B cell (primary cell): ENCODE measurements around the gene DDX10. TPM values are rescaled to one million over a fixed set of nuclear protein-coding genes. Genes with fewer than 3 reads are reported as not detected.

Experiments
- ATAC-seq: fragments of 200-7000 bp; cut with Tn5 transposase; one replicate; pipeline ENCODE4 v1.10.0; 2021; ENCODE audit warnings: low read depth, mild to moderate bottlenecking, moderate number of reproducible peaks, moderate library complexity
- CTCF ChIA-PET: fragments of 350-600 bp; sonication (Branson Sonifier 250); formaldehyde crosslinking; loops from one replicate; lab custom pipeline; 2021; ENCODE audit warnings: antibody characterized with exemption, inconsistent platforms; lab: Charles Lee
- POLR2A ChIA-PET: fragments of 350-600 bp; sonication (Branson Sonifier 250); formaldehyde crosslinking; loops from one replicate; lab custom pipeline; 2021; ENCODE audit warnings: antibody characterized with exemption; lab: Charles Lee
- DNase-seq: peaks from one replicate; pipeline ENCODE4 v3.0.0; 2013
- H2AFZ ChIP-seq: 2 replicates; pipeline ENCODE4 v1.6.1; 2012; ENCODE audit warnings: mild to moderate bottlenecking, low read depth, low read length; ENCODE audit not compliant: insufficient read depth, poor library complexity, severe bottlenecking
- H3K27ac ChIP-seq, 2 donors: 1 replicate in 1 of 2; 2 replicates in 1 of 2; pipeline ENCODE4 v1.5.1; 2012 to 2013; ENCODE audit warnings: low read length in 2 of 2, mild to moderate bottlenecking in 2 of 2, moderate library complexity in 1 of 2
- H3K27me3 ChIP-seq, 4 experiments: fragments of 200-600 bp in 1 of 4; sonication (generic) in 1 of 4; replicated peaks in 1 of 4; 1 replicate in 2 of 4; 2 replicates in 2 of 4; pipeline versions ENCODE4 v1.6.1 to v1.7.0; 2013 to 2016; ENCODE audit warnings: low read length in 3 of 4, mild to moderate bottlenecking in 2 of 4, mixed read lengths in 1 of 4, moderate library complexity in 1 of 4; ENCODE audit not compliant: insufficient read depth in 4 of 4, control insufficient read depth in 3 of 4; ENCODE audit errors: control extremely low read depth in 1 of 4
- H3K36me3 ChIP-seq, 2 experiments: replicated peaks in 1 of 2; 1 replicate in 1 of 2; 2 replicates in 1 of 2; pipeline versions ENCODE4 v1.6.1 to v1.7.1; 2013; ENCODE audit warnings: low read length in 1 of 2; ENCODE audit not compliant: insufficient read depth in 2 of 2, control insufficient read depth in 1 of 2; ENCODE audit errors: control extremely low read depth in 1 of 2, extremely low read depth in 1 of 2
- H3K4me1 ChIP-seq, 2 donors: fragments of 200-600 bp in 1 of 2; sonication (generic) in 1 of 2; 1 replicate in 1 of 2; 2 replicates in 1 of 2; pipeline versions ENCODE4 v1.5.1 to v1.6.1; 2013 to 2017; ENCODE audit warnings: low read length in 2 of 2; ENCODE audit not compliant: control insufficient read depth in 2 of 2, insufficient read depth in 2 of 2
- H3K4me2 ChIP-seq: replicated peaks from 2 replicates; pipeline ENCODE3; 2012; ENCODE audit warnings: mild to moderate bottlenecking, low read depth, low read length; ENCODE audit not compliant: poor library complexity, severe bottlenecking
- H3K4me3 ChIP-seq, 5 experiments: fragments of 200-600 bp in 1 of 5; sonication (generic) in 1 of 5; 1 replicate in 3 of 5; 2 replicates in 2 of 5; pipeline versions ENCODE4 v1.5.1 to v1.7.0; 2011 to 2016; ENCODE audit warnings: low read length in 4 of 5, mild to moderate bottlenecking in 4 of 5, low read depth in 2 of 5, control low read depth in 1 of 5, moderate library complexity in 1 of 5; ENCODE audit not compliant: insufficient read depth in 1 of 5; ENCODE audit errors: control extremely low read depth in 1 of 5, extremely low read depth in 1 of 5
- H3K79me2 ChIP-seq: fragments of 200-600 bp; sonication (generic); one replicate; pipeline ENCODE4 v1.6.0; 2016; ENCODE audit warnings: low read length; ENCODE audit not compliant: control insufficient read depth, insufficient read depth
- H3K9ac ChIP-seq: fragments of 200-600 bp; sonication (generic); 2 replicates; pipeline ENCODE4 v1.6.1; 2017; ENCODE audit warnings: mild to moderate bottlenecking, low read length, moderate library complexity
- H3K9me3 ChIP-seq, 3 donors: one replicate each; pipeline versions ENCODE4 v1.6.1 to v1.7.1; 2013; ENCODE audit warnings: low read length in 2 of 3; ENCODE audit not compliant: control insufficient read depth in 2 of 3, insufficient read depth in 1 of 3; ENCODE audit errors: control extremely low read depth in 1 of 3
- H4K20me1 ChIP-seq: 2 replicates; pipeline ENCODE4 v1.6.0; 2012; ENCODE audit warnings: mild to moderate bottlenecking, low read length; ENCODE audit not compliant: insufficient read depth, control insufficient read depth, poor library complexity, severe bottlenecking
- H3K27ac Mint-ChIP-seq: one replicate; pipeline ENCODE4 v1.8.0; 2021; ENCODE audit warnings: mixed read lengths
- H3K27me3 Mint-ChIP-seq: one replicate; pipeline ENCODE4 v1.8.0; 2021; ENCODE audit warnings: mixed read lengths
- H3K4me1 Mint-ChIP-seq: one replicate; pipeline ENCODE4 v1.8.0; 2021; ENCODE audit warnings: mixed read lengths
- H3K4me3 Mint-ChIP-seq: one replicate; pipeline ENCODE4 v1.8.0; 2021; ENCODE audit warnings: mixed read lengths
- H3K9me3 Mint-ChIP-seq: one replicate; pipeline ENCODE4 v1.8.0; 2022; ENCODE audit warnings: mixed read lengths; ENCODE audit not compliant: insufficient read depth
- CTCF ChIP-seq: fragments of 200-600 bp; IDR thresholded peaks from one replicate; pipeline ENCODE4 v1.8.0; 2022; ENCODE audit warnings: antibody characterized with exemption, mild to moderate bottlenecking
- EZH2 ChIP-seq: IDR thresholded peaks from 2 replicates; pipeline ENCODE4 v1.6.1; 2012; ENCODE audit warnings: borderline replicate concordance, low read depth, mild to moderate bottlenecking, moderate library complexity, low read length; ENCODE audit not compliant: insufficient read depth, poor library complexity, severe bottlenecking
- WGBS: methylation state at CpG from one replicate; pipeline ENCODE4 v1.1.5; 2013; ENCODE audit warnings: missing lambda C conversion rate; ENCODE audit not compliant: insufficient coverage; 5-methylcytosine and 5-hydroxymethylcytosine counted together
- intact Hi-C: fragments of 100-400 bp; cut with micrococcal nuclease; formaldehyde crosslinking; loops from one replicate; pipeline ENCODE4 v1.10.0; 2022
- polyA plus RNA-seq: library from polyadenylated mRNA; depleted of rRNA; stranded (reverse); fragments of >200 nt; gene quantifications from 2 replicates; pipeline ENCODE4 v1.2.3, GENCODE V29; 2012
- total RNA-seq, 2 donors: library from RNA; stranded (reverse); fragments of 120-200 nt in 1 of 2; gene quantifications; 1 replicate in 1 of 2; 2 replicates in 1 of 2; pipeline versions ENCODE4 v1.2.3 to v1.2.4, GENCODE V29; 2013 to 2022

DDX10 gene
- total and polyA plus RNA-seq, 2 donors (not counting 1 experiment from before 2014, with no cell fraction given) = 15.6 to 30.6 TPM

GRCh38 chr11:108934289-108934688 is 269.4 kb downstream of the DDX10 start:
- no peaks in the 10 kb centered on the region for H3K27me3 ChIP-seq
- no peak overlapping the region for H3K27ac ChIP-seq
- CTCF ChIA-PET = no interaction called here
- H3K4me3 Mint-ChIP-seq = no peak overlapping the region
- H2AFZ ChIP-seq = no peak overlapping the region
- no peaks in the 10 kb centered on the region for H3K79me2 ChIP-seq
- no peaks in the 10 kb centered on the region for H3K4me1 ChIP-seq
- H3K9ac ChIP-seq = no peak overlapping the region
- H3K36me3 ChIP-seq = no peaks in the 10 kb centered on the region
- POLR2A ChIA-PET = no interaction called here
- H3K4me2 ChIP-seq = no peak overlapping the region
- H3K9me3 ChIP-seq = no peaks in the 10 kb centered on the region
- no peaks in the 10 kb centered on the region for H3K9me3 Mint-ChIP-seq
- no peak for ATAC-seq
- DNase-seq = no peak
- H3K4me1 Mint-ChIP-seq = no peaks in the 10 kb centered on the region
- H3K27ac Mint-ChIP-seq = no peak overlapping the region
- no peak for TF ChIP-seq EZH2
- TF ChIP-seq CTCF = no peak
- no peaks in the 10 kb centered on the region for H3K27me3 Mint-ChIP-seq
- H3K4me3 ChIP-seq = no peak overlapping the region
- no peaks in the 10 kb centered on the region for H4K20me1 ChIP-seq
- intact Hi-C loops = no loop called here

GRCh38 chr11:108934696-108935095 is 269.8 kb downstream of the DDX10 start:
- no peaks in the 10 kb centered on the region for H3K9me3 ChIP-seq
- H3K27ac Mint-ChIP-seq = no peak overlapping the region
- DNase-seq = no peak
- no peaks in the 10 kb centered on the region for H3K27me3 ChIP-seq
- H3K4me1 ChIP-seq = no peaks in the 10 kb centered on the region
- H3K27me3 Mint-ChIP-seq = no peaks in the 10 kb centered on the region
- 100% methylated on average over 1 of the region's 7 CpGs for WGBS
- no peaks in the 10 kb centered on the region for H3K36me3 ChIP-seq
- no peaks in the 10 kb centered on the region for H3K79me2 ChIP-seq
- ChIA-PET POLR2A (no interaction called here), CTCF (no interaction called here)
- no peak overlapping the region for H3K4me3 ChIP-seq
- no peak for ATAC-seq
- TF ChIP-seq CTCF = no peak
- no peak for TF ChIP-seq EZH2
- no peak overlapping the region for H3K9ac ChIP-seq
- no peak overlapping the region for H2AFZ ChIP-seq
- H3K27ac ChIP-seq = no peak overlapping the region
- H3K9me3 Mint-ChIP-seq = no peaks in the 10 kb centered on the region
- no peaks in the 10 kb centered on the region for H4K20me1 ChIP-seq
- H3K4me2 ChIP-seq = no peak overlapping the region
- H3K4me1 Mint-ChIP-seq = no peaks in the 10 kb centered on the region
- H3K4me3 Mint-ChIP-seq = no peak overlapping the region
- intact Hi-C loops = no loop called here
